HEK293 (cell line): ENCODE data around the gene KIZ.

Source experiments
- CTCF ChIA-PET: fragments of 350-600 bp; formaldehyde crosslinking; extraction: SDS; loops from one replicate; lab custom pipeline; 2021; ENCODE audit warnings: antibody characterized with exemption; lab: Yijun Ruan, JAX
- POLR2A ChIA-PET: fragments of 300-600 bp; formaldehyde crosslinking; extraction: SDS; loops from one replicate; lab custom pipeline; 2020; ENCODE audit warnings: antibody characterized with exemption, inconsistent platforms; lab: Yijun Ruan, JAX
- H3K27ac ChIP-seq: fragments of 200-500 bp; sonication (Bioruptor generic); 2 replicates; pipeline ENCODE4 v1.5.1; 2014; ENCODE audit warnings: low read depth, low read length, control low read depth, inconsistent platforms; ENCODE audit errors: extremely low read depth
- H3K36me3 ChIP-seq, 2 experiments: fragments of 200-500 bp in 1 of 2; sonication (Bioruptor generic) in 1 of 2; 1 replicate in 1 of 2; 2 replicates in 1 of 2; pipeline ENCODE4 v1.5.1; 2014 to 2017; ENCODE audit warnings: inconsistent platforms in 2 of 2, low read length in 2 of 2; ENCODE audit not compliant: control insufficient read depth in 2 of 2, insufficient read depth in 1 of 2
- H3K4me1 ChIP-seq: fragments of 200-500 bp; sonication (Bioruptor generic); 2 replicates; pipeline ENCODE4 v1.5.1; 2014; ENCODE audit warnings: mild to moderate bottlenecking, low read length, inconsistent platforms; ENCODE audit not compliant: control insufficient read depth, insufficient read depth
- H3K4me3 ChIP-seq: 2 replicates; pipeline ENCODE4 v1.5.1; 2011; ENCODE audit warnings: low read depth, mild to moderate bottlenecking, control low read depth, low read length, moderate library complexity
- H3K9me3 ChIP-seq: fragments of 200-500 bp; sonication (Bioruptor generic); 2 replicates; pipeline ENCODE4 v1.5.1; 2014; ENCODE audit warnings: low read depth, low read length, inconsistent platforms; ENCODE audit not compliant: control insufficient read depth, insufficient read depth
- EGR2 ChIP-seq: fragments of 450-650 bp; formaldehyde crosslinking; IDR thresholded peaks from 2 replicates; pipeline ENCODE4 v1.5.1; 2016; ENCODE audit warnings: low read depth, missing biosample characterization, missing genetic modification characterization
- FEZF1 ChIP-seq: fragments of 450-650 bp; formaldehyde crosslinking; IDR thresholded peaks from 2 replicates; pipeline ENCODE4 v1.5.1; 2016; ENCODE audit warnings: missing biosample characterization, missing genetic modification characterization
- IKZF3 ChIP-seq: fragments of 450-650 bp; IDR thresholded peaks from 2 replicates; pipeline ENCODE4 v1.5.0; 2018; ENCODE audit warnings: missing biosample characterization, mild to moderate bottlenecking, missing genetic modification characterization, moderate library complexity
- KLF10 ChIP-seq: fragments of 450-650 bp; IDR thresholded peaks from 2 replicates; pipeline ENCODE4 v1.5.1; 2018; ENCODE audit warnings: missing biosample characterization, mild to moderate bottlenecking, missing genetic modification characterization
- MEIS1 ChIP-seq: sonication (generic); formaldehyde crosslinking; IDR thresholded peaks from 2 replicates; pipeline ENCODE4 v1.8.1; 2022; ENCODE audit warnings: missing genetic modification reagents, mild to moderate bottlenecking, borderline replicate concordance
- SP7 ChIP-seq: fragments of 450-650 bp; formaldehyde crosslinking; IDR thresholded peaks from 2 replicates; pipeline ENCODE4 v1.5.1; 2016; ENCODE audit warnings: missing biosample characterization, missing genetic modification characterization
- ZBTB17 ChIP-seq: fragments of 450-650 bp; formaldehyde crosslinking; IDR thresholded peaks from 2 replicates; pipeline ENCODE4 v1.5.1; 2016; ENCODE audit warnings: missing biosample characterization, missing genetic modification characterization
- ZBTB6 ChIP-seq: fragments of 450-650 bp; formaldehyde crosslinking; IDR thresholded peaks from 2 replicates; pipeline ENCODE4 v1.5.1; 2017; ENCODE audit warnings: missing biosample characterization, missing genetic modification characterization
- ZFP69B ChIP-seq: fragments of 450-650 bp; formaldehyde crosslinking; IDR thresholded peaks from 2 replicates; pipeline ENCODE4 v1.5.1; 2016; ENCODE audit warnings: missing biosample characterization, missing genetic modification characterization
- ZNF140 ChIP-seq: fragments of 450-650 bp; formaldehyde crosslinking; IDR thresholded peaks from 2 replicates; pipeline ENCODE4 v1.5.1; 2016; ENCODE audit warnings: missing biosample characterization, missing genetic modification characterization
- ZNF174 ChIP-seq: fragments of 450-650 bp; formaldehyde crosslinking; IDR thresholded peaks from 2 replicates; pipeline ENCODE4 v1.5.0; 2017; ENCODE audit warnings: missing biosample characterization, mild to moderate bottlenecking, missing genetic modification characterization
- ZNF221 ChIP-seq: fragments of 450-650 bp; formaldehyde crosslinking; IDR thresholded peaks from 2 replicates; pipeline ENCODE4 v1.5.1; 2017; ENCODE audit warnings: missing biosample characterization, missing genetic modification characterization, borderline replicate concordance
- ZNF23 ChIP-seq: fragments of 450-650 bp; formaldehyde crosslinking; IDR thresholded peaks from 2 replicates; pipeline ENCODE4 v1.5.1; 2016; ENCODE audit warnings: missing biosample characterization, missing genetic modification characterization, borderline replicate concordance
- ZNF26 ChIP-seq: fragments of 450-650 bp; formaldehyde crosslinking; IDR thresholded peaks from 2 replicates; pipeline ENCODE4 v1.5.1; 2016; ENCODE audit warnings: missing biosample characterization, missing genetic modification characterization
- ZNF266 ChIP-seq: fragments of 450-650 bp; formaldehyde crosslinking; IDR thresholded peaks from 2 replicates; pipeline ENCODE4 v1.5.1; 2016; ENCODE audit warnings: missing biosample characterization, missing genetic modification characterization, low read depth
- ZNF37A ChIP-seq: fragments of 450-650 bp; IDR thresholded peaks from 2 replicates; pipeline ENCODE4 v1.5.1; 2018; ENCODE audit warnings: missing biosample characterization, missing genetic modification characterization
- ZNF621 ChIP-seq: fragments of 450-650 bp; formaldehyde crosslinking; IDR thresholded peaks from 2 replicates; pipeline ENCODE4 v1.5.1; 2017; ENCODE audit warnings: missing biosample characterization, missing genetic modification characterization
- ZSCAN30 ChIP-seq: fragments of 450-650 bp; IDR thresholded peaks from 2 replicates; pipeline ENCODE4 v1.5.1; 2018; ENCODE audit warnings: missing biosample characterization, mild to moderate bottlenecking, missing genetic modification characterization, moderate library complexity
- ZXDB ChIP-seq: fragments of 450-650 bp; formaldehyde crosslinking; IDR thresholded peaks from 2 replicates; pipeline ENCODE4 v1.5.1; 2016; ENCODE audit warnings: missing biosample characterization, missing genetic modification characterization
- TF ChIP-seq, protein P1 (sequence below): fragments of 450-650 bp; formaldehyde crosslinking; IDR thresholded peaks from 2 replicates; pipeline ENCODE4 v1.5.1; 2016; ENCODE audit warnings: missing biosample characterization, missing genetic modification characterization
- TF ChIP-seq, protein P2 (sequence below): fragments of 450-650 bp; formaldehyde crosslinking; IDR thresholded peaks from 2 replicates; pipeline ENCODE4 v1.5.1; 2016; ENCODE audit warnings: missing biosample characterization, missing genetic modification characterization, borderline replicate concordance

The KIZ gene

DNA sequence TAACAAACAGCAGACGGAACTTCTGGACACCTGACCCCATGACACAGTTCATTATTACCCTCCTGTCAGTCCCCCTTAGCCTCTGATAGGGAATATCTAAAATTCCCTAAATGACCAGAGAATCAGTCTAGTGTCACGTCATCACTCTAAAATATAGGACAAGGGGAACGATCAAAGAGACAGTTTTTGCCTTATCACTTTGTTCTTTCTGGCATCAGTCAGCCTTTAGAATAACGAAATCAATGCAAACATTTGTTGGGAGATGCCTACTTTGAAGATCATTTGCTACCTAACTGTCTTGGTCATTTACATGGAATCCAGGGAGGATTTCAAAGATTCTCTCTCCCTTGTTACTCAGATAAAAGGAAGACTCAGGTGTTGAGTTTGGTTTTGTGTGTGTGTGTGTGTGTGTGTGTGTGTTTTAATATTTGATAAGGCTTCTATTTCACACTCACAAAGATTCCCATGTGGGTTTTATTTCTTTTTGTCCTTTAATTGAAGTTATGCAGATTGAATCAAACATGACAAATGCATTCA lies 48.0 kb upstream of the KIZ start:
- Histone ChIP-seq H3K4me3 (no peak overlapping the region), H3K4me1 (no peaks in the 10 kb centered on the region; the same call in 1 of the 2 replicates), H3K9me3 (no peaks in the 10 kb centered on the region), H3K36me3 (no peaks in the 10 kb centered on the region), H3K27ac (no peak overlapping the region)
- ChIA-PET CTCF (no interaction called here), POLR2A (no interaction called here)
- TF ChIP-seq KLF10: no peak
- TF ChIP-seq IKZF3 (tag by site-specific recombination): no peak
- no peak for TF ChIP-seq ZNF37A
- TF ChIP-seq ZNF174 (tag by site-specific recombination): no peak
- TF ChIP-seq ZSCAN30: no peak
- TF ChIP-seq ZNF621 (tag by site-specific recombination): no peak
- no peak for TF ChIP-seq ZFP69B (tag by site-specific recombination)
- no peak for TF ChIP-seq ZNF23
- TF ChIP-seq, protein P1, sequence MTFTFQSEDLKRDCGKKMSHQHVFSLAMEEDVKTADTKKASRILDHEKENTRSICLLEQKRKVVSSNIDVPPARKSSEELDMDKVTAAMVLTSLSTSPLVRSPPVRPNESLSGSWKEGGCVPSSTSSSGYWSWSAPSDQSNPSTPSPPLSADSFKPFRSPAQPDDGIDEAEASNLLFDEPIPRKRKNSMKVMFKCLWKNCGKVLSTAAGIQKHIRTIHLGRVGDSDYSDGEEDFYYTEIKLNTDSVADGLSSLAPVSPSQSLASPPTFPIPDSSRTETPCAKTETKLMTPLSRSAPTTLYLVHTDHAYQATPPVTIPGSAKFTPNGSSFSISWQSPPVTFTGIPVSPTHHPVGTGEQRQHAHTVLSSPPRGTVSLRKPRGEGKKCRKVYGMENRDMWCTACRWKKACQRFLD (tag by site-specific recombination): no peak
- no peak for TF ChIP-seq ZNF26 (tag by site-specific recombination)
- TF ChIP-seq ZBTB6 (tag by site-specific recombination): no peak
- TF ChIP-seq FEZF1 (tag by site-specific recombination): no peak
- no peak for TF ChIP-seq ZNF221 (tag by site-specific recombination)

DNA sequence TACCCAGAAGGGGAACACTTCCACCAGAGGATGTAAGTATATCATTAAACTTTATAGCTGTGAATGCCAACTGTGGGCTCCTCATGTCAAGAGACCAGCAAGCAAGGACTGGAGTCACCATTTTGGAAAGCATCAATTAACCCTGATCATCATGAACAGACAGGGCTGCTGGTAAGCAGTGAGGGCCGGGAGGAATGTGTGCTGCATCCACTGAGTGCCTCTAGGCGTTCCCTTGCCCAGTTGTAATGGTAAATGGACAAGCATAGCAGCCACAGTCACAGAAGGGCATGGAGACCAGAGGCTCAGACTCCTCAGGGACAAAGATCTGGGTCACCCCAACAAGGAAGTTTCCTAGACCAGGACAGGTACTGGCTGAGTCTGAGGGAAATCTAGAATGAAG lies 43.3 kb upstream of the KIZ start:
- ChIA-PET POLR2A (no interaction called here), CTCF (interaction anchor here (1.3 kb wide), 1 partner anchor 422 kb away, joined by 4 read pairs; no protein-coding TSS in a partner anchor)
- H3K4me3 ChIP-seq: no peak overlapping the region
- H3K4me1 ChIP-seq: no peaks in the 10 kb centered on the region
- TF ChIP-seq ZNF140 (tag by site-specific recombination): no peak
- no peak for TF ChIP-seq ZNF266 (tag by site-specific recombination)
- TF ChIP-seq ZXDB (tag by site-specific recombination): no peak
- no peak for TF ChIP-seq MEIS1 (CRISPR knock-in tag)
- H3K9me3 ChIP-seq: no peaks in the 10 kb centered on the region
- H3K27ac ChIP-seq: no peak overlapping the region
- no peaks in the 10 kb centered on the region for H3K36me3 ChIP-seq

- CTCF ChIA-PET: interaction anchor here (0.7 to 0.8 kb wide), 3 partner anchors 30 to 246 kb away, joined by 3 read pairs; no protein-coding TSS in a partner anchor
- TF ChIP-seq ZBTB17 (no peak), SP7 (tag by site-specific recombination) (peak; percentile 94), EGR2 (tag by site-specific recombination) (peak; percentile 35; the same call in 1 of the 2 replicates)
- TF ChIP-seq, protein P2, sequence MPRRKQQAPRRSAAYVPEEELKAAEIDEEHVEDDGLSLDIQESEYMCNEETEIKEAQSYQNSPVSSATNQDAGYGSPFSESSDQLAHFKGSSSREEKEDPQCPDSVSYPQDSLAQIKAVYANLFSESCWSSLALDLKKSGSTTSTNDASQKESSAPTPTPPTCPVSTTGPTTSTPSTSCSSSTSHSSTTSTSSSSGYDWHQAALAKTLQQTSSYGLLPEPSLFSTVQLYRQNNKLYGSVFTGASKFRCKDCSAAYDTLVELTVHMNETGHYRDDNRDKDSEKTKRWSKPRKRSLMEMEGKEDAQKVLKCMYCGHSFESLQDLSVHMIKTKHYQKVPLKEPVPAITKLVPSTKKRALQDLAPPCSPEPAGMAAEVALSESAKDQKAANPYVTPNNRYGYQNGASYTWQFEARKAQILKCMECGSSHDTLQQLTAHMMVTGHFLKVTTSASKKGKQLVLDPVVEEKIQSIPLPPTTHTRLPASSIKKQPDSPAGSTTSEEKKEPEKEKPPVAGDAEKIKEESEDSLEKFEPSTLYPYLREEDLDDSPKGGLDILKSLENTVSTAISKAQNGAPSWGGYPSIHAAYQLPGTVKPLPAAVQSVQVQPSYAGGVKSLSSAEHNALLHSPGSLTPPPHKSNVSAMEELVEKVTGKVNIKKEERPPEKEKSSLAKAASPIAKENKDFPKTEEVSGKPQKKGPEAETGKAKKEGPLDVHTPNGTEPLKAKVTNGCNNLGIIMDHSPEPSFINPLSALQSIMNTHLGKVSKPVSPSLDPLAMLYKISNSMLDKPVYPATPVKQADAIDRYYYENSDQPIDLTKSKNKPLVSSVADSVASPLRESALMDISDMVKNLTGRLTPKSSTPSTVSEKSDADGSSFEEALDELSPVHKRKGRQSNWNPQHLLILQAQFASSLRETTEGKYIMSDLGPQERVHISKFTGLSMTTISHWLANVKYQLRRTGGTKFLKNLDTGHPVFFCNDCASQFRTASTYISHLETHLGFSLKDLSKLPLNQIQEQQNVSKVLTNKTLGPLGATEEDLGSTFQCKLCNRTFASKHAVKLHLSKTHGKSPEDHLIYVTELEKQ: no peak
- Histone ChIP-seq H3K27ac (no peak overlapping the region), H3K4me3 (no peak overlapping the region), H3K9me3 (no peaks in the 10 kb centered on the region), H3K4me1 (peaks cover 2% of the 10 kb centered on the region; the same call in 1 of the 2 replicates), H3K36me3 (no peaks in the 10 kb centered on the region)
- POLR2A ChIA-PET: no interaction called here
These were observed 42.0 kb upstream of the KIZ start for GRCh38 chr20:21083825-21084325.
